Umbilical cord (tissue), 2 donors: Measurements from ENCODE around the gene MFSD2B. TPM values are rescaled to one million over a fixed set of nuclear protein-coding genes. Genes with fewer than 3 reads are reported as not detected.
"Not testable (repeated sequence)": the region's sequence is repeated elsewhere in the genome, so short reads cannot be mapped to it uniquely, and the experiment has no call there.

Experiments used
- DNase-seq: peaks from one replicate; pipeline ENCODE4 v3.0.0-alpha.2; 2015; ENCODE audit warnings: low spot score
- total RNA-seq: library from RNA; depleted of rRNA; stranded (reverse); fragments of >200 nt; gene quantifications from one replicate; pipeline ENCODE4 v1.2.3, GENCODE V29; 2014; ENCODE audit warnings: low replicate concordance; ENCODE audit not compliant: insufficient read depth

MFSD2B gene
- total RNA-seq, 1 donor from 2014 or later: 0.48 TPM

GRCh38 chr2:24019729-24020128 is 9.8 kb downstream of the MFSD2B start:
- no peak for DNase-seq

- DNase-seq: no peak
These were observed 10.4 kb downstream of the MFSD2B start for GRCh38 chr2:24020244-24020643.

GRCh38 chr2:24021122-24021998 is 11.5 kb downstream of the MFSD2B start:
- no peak for DNase-seq

GRCh38 chr2:24022324-24022974 is 12.6 kb downstream of the MFSD2B start:
- DNase-seq: no peak

GRCh38 chr2:24022975-24023575 is 13.2 kb downstream of the MFSD2B start:
- DNase-seq: no peak

GRCh38 chr2:24024018-24024417 is 14.1 kb downstream of the MFSD2B start:
- DNase-seq: no peak

- DNase-seq: no peak
These were observed 15.2 kb downstream of the MFSD2B start for GRCh38 chr2:24024996-24025663.

- no peak for DNase-seq
These were observed 16.3 kb downstream of the MFSD2B start for GRCh38 chr2:24026233-24026632.

- no peak for DNase-seq
These were observed 29.1 kb downstream of the MFSD2B start for GRCh38 chr2:24038786-24039499.

- DNase-seq: no peak
These were observed 30.6 kb downstream of the MFSD2B start for GRCh38 chr2:24040511-24040910.

- not testable (repeated sequence) for DNase-seq
These were observed 33.2 kb downstream of the MFSD2B start for GRCh38 chr2:24043133-24043532.

- DNase-seq: no peak
These were observed 35.9 kb downstream of the MFSD2B start for GRCh38 chr2:24045511-24046508.

- DNase-seq: no peak
These were observed 36.7 kb downstream of the MFSD2B start for GRCh38 chr2:24046599-24046929.

- DNase-seq: peak; percentile 99
These were observed 37.2 kb downstream of the MFSD2B start, which contains the start of gene WDCP for GRCh38 chr2:24046930-24047702. Gene WDCP (minus strand): TSS chr2:24047391. CDS start chr2:24039494, 7,897 bp downstream.

GRCh38 chr2:24047703-24048033 is 37.8 kb downstream of the MFSD2B start:
- DNase-seq: no peak

- no peak for DNase-seq
These were observed 39.0 kb downstream of the MFSD2B start for GRCh38 chr2:24048769-24049484.

GRCh38 chr2:24049485-24050021 is 39.7 kb downstream of the MFSD2B start, which contains the start of gene FKBP1B:
Gene FKBP1B (plus strand): TSS chr2:24049741. CDS start chr2:24049850, 109 bp downstream.
- peak; percentile 34 for DNase-seq
